WI38 (cell line): ENCODE data around the gene PLEKHM3.

Experiments used
- H3K4me3 ChIP-seq: 2 replicates; pipeline ENCODE4 v1.5.1; 2011; ENCODE audit warnings: low read depth, mild to moderate bottlenecking, control low read depth, low read length
- CTCF ChIP-seq: IDR thresholded peaks from 2 replicates; pipeline ENCODE4 v1.5.1; 2012; ENCODE audit warnings: low read depth, mild to moderate bottlenecking, control low read depth, low read length

PLEKHM3 gene

GRCh38 chr2:207849443-207849842, 175.9 kb downstream of the PLEKHM3 start:
- no peak for TF ChIP-seq CTCF
- H3K4me3 ChIP-seq, result no peak overlapping the region

GRCh38 chr2:207848545-207848928, 176.8 kb downstream of the PLEKHM3 start:
- no peak for TF ChIP-seq CTCF
- H3K4me3 ChIP-seq, result no peak overlapping the region

GRCh38 chr2:207847807-207848544, 177.4 kb downstream of the PLEKHM3 start:
- no peak overlapping the region for H3K4me3 ChIP-seq
- no peak for TF ChIP-seq CTCF

- no peak overlapping the region for H3K4me3 ChIP-seq
- TF ChIP-seq CTCF, result no peak
Measured at GRCh38 chr2:207847098-207847806, 178.1 kb downstream of the PLEKHM3 start.

GRCh38 chr2:207845202-207845864, 180.0 kb downstream of the PLEKHM3 start:
- no peak for TF ChIP-seq CTCF
- H3K4me3 ChIP-seq, result no peak overlapping the region

GRCh38 chr2:207844648-207845047, 180.7 kb downstream of the PLEKHM3 start:
- no peak overlapping the region for H3K4me3 ChIP-seq
- no peak for TF ChIP-seq CTCF

- TF ChIP-seq CTCF, result no peak
- no peak overlapping the region for H3K4me3 ChIP-seq
Measured at GRCh38 chr2:207840101-207840500, 185.2 kb downstream of the PLEKHM3 start.
